ENCODE results near the gene ATP2A2.
"Not testable (repeated sequence)": the region's sequence is repeated elsewhere in the genome, so short reads cannot be mapped to it uniquely, and the experiment has no call there.

ATP2A2 gene

DNA sequence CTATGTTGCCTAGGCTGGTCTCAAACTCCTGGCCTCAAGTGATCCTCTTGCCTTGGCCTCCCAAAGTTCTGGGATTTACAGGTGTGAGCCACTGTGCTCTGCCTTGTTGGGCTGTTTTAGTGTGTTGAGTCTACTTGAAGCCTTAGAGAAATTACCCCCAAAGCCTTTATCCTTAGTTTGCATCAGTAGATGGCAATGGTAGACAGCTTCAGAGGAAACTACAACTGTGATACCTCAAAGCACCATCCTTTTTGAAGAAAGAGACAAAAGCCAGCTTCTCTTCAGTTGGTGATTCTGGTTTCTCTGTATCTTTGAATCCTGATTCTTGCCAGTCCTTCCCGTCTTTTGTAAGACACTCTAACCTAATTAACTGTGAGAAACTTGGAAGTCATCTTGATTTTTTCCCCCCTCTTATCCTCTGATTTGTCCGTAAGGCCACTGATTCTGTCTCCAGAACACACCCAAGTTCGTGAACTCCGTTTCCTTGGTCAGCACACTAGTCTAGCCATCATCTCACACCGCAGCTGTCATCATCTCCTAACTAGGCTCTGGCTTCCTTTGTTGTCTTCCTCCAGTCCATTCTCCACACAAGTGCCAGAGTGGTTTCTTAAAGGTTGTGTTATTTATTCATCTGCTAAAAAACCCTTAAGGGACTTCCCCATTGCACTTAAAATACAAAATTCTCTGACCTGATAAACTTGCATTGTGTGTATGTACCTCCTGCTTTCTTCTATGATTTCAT is 20.2 kb downstream of the ATP2A2 start:
- DNase-seq: no peak

DNA sequence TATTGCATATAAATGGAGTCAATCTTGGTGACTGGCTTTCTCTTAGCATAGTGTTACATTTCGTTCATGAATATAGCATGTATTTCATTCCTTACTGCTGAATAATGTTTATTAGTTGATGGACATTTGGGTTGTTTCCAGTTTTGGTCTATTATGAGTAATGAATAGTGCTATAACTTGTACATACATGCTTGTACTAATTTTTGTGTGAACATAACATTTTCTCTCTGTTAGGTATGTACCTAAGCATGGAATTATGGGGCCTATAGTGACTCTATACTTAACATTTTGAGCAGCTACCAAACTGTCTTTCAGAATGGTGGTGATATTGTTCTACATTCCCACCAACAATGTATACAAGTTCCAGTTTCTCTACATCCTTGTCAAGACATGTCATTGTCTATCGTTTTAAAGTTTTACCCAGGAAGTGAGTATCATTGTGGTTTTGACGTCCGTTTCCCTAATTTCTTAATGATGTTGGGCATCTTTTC is 23.1 kb downstream of the ATP2A2 start:
- DNase-seq: no peak

DNA sequence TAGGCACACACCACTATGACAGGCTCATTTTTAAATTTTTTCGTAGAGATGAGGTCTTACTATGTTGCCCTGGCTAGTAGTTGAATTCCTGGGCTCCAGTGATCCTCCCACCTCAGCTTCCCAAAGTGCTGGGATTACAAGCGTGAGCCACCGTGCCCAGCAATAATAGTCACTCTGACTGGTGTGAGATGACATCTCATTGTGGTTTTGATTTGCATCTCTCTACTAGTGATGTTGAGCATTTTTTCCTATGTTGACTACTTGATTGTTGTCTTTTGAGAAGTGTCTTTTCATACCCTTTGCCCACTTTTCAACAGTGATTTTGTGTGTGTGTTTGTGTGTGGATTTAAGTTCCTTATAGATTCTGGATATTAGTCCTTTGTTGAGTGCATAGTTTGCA is 26.3 kb downstream of the ATP2A2 start:
- no peak for DNase-seq

DNA sequence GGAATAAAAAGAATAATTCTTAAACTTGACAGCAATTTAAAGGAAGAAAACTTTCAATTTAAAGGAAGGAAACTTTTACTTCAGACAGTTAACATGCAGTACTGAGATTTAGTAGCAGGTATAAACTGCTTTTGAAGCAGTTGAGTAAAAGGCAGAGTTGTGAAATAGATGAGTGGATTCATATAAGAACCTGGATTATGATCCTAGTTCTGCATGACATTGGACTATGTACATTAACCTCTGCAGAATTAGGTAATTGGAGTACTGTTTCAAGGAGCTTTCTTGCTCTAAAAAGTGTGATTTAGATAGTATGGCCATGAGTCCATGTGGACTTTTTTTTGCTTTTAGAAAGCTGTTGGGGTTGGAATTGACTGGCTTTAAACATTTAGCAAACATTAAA is 29.7 kb downstream of the ATP2A2 start:
- no peak for DNase-seq

DNA sequence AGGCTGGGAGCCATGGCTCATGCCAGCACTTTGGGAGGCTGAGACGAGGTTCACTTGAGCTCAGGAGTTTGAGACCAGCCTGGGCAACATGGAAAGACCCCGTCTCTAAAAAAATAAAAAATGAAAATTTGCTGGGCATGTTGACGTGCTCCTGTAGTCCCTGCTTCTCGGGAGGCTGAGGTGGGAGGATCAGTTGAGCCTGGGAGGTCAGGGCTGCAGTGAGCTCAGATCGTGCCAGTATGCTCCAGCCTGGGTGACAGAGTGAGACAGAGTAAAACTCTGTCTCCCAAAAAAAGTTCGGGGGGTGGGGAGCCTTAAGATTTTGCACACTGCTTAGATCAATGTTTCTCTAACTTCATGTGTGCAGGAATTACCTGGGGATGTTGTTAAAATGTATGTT is 30.9 kb downstream of the ATP2A2 start:
- no peak for DNase-seq

DNA sequence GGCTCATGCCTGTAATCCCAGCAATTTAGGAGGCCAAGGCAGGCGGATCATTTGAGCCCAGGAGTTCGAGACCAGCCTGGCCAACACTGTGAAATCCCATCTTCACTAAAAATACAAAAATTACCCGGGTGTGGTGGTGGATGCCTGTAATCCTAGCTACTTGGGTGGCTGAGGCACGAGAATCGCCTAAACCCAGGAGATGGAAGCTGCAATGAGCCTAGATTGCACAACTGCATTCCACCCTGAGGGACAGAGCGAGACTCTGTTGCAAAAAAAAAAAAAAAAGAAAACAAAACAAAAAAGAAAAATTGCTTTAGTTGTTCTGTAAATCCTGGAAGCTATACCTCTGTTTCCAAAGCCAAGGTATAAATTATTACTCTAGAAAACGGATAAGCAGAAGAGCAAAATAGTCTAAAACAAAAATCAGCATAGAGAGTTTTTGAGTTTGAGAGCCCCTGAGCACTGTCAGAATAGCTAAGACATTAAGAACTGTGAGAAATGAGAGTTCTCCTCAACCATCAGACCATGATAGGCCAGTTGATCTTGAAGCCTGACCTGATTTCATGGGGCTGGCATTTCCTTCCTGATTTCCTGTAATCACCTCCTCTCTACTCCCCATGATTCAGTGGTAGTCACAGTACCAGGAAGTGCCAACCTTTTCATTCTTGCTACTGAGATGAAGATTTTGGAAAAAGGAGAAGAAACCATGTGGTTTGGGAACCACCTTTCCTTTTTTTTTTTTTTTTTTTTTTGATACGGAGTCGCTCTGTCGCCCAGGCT is 31.7 kb downstream of the ATP2A2 start:
- DNase-seq: no peak

DNA sequence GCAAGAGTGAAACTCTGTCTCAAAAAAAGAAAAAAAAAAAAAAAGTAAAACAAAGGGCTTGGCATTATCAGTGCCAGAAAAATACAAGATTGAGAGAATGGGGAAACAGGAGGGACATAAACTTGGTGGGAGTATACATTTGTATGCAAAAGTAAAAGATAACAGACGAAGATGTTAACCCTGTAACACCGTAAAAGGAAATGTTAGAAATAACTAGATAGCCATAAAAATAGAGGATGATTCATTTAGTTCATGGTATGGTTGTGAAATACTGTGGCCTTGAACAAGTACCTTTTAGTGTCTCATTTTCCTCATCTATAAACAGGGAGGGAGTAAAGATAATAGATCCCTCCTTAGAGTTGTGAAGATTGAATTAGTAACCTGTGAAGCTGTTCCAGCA is 33.3 kb downstream of the ATP2A2 start:
- DNase-seq: no peak

DNA sequence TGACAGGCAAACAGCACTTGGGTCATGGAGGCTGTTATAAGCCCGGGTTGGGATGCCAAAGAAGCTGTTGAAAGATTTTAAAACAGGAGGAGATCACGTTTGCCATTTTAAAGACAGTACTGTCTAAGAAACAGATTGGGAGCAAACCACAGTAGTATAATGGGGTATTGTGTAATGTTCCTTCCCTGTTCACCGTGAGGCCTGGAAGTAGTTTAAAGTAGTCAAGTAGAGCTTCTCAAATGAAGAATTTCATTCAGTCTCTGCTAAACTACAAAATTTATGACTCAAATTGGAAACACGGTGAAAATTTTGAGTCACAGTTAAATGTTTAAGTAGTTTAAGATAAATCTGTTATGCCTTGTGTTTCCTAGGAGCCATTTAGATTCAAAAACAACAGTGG is 35.8 kb downstream of the ATP2A2 start:
- no peak for DNase-seq

DNA sequence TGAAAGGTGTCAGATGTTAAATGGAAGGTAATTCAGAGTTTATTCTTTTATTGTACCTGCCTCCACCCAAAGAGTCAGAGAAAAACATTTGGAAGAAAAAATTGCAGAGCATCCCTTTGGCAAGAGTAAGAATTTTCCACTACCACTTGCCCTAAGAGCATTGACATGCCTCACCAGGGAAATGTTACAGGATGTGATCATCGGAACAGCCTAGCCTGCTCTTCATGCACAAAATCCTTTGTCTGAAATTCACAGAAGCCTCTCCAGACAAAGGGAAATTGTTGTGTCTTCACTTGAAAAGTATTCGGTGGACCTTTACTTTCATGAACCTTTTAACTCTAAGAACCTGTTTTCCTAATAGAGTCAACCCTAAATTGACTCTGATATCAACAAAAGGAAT is 36.9 kb downstream of the ATP2A2 start:
- no peak for DNase-seq

DNA sequence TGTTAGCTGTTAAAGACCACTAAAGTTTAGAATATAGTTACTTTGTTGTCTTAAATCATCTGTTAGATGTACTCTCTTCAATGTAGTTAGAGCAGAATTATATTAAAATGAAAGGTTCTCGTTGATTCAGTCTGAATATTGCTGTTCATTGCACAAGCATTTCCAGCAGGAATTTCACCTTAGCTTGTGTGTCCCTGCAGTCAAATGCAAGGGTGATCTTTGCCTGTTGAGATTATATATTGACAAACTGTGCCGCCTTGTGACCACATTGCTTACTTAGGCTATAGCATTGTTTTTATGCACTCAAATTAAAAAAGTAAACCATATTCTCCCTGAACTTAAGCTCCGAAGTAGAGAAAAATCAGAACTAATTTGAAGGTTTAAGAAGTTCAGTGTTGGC is 39.5 kb downstream of the ATP2A2 start:
- no peak for DNase-seq

DNA sequence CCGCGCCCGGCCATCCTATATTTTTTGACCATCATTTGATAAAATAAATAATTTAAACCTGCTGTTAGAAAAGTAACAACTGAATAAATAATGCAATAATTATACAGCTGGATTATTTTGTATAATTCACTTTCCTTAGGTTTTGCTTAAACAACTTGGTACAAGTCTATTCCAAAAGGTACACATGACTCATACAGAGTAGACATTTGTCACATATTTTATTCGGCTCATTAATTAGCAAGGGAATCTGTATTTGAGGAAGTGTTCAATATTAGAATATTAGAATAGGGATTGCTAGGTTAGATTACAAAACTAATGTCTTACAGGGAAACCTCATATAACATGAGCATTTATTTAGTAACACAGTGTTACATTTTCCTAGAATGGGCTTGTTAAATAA is 48.7 kb downstream of the ATP2A2 start:
- DNase-seq: no peak

DNA sequence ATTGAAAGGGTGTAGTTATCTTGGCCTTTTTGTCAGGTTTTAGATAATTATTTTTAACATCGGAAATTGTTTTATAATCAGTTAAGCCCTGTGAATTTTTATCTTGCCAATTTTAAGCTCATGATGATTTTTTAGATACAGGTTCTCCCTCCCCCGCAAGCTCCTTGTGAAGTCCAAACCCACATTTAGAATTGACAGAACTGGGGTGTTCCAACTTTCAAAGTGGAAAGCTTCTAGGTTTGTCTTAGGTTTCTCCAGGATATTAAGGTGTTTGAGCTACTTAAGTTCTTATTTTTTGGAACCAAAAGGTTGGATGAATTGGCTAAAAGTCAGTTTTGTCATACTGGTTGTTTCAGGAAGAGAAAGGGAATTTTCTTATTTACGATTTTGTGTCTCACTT is 49.1 kb downstream of the ATP2A2 start:
- DNase-seq: no peak

DNA sequence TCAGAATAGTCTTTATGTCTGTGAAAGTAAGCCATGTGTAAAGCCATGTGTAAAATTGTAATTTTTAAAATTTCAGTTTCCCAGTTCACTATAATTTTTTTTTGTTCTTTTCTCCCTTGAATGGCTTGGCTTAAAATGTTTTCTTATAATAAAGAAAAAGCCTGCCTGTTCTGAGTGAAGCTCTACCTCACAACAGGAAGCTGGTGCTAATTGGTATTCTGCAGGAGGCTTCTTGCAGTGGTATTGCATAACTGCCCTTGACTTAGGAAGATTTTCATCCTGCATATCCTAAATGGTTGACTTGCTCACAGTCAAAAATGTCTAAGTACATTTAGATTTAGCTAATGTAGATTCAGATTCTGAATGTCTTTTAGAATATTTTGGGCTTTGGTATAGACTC is 49.5 kb downstream of the ATP2A2 start:
- no peak for DNase-seq

DNA sequence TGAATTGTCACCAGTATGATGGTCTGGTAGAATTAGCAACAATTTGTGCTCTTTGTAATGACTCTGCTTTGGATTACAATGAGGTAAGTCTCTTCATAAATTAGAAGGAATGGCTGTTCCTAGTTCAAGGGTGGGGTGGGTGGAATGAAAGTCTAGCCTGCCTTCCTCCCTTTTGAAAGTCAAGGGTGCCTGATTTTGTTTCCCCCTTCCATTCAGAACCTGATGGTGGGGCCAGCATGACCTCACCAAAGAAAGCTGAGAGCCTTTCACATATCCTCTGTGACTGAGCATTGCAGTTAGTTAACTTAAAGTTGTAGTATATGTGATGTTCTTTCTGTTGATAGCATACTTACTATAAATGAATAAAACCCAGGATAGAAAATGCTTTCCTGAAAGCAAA is 52.2 kb downstream of the ATP2A2 start:
- DNase-seq: no peak

DNA sequence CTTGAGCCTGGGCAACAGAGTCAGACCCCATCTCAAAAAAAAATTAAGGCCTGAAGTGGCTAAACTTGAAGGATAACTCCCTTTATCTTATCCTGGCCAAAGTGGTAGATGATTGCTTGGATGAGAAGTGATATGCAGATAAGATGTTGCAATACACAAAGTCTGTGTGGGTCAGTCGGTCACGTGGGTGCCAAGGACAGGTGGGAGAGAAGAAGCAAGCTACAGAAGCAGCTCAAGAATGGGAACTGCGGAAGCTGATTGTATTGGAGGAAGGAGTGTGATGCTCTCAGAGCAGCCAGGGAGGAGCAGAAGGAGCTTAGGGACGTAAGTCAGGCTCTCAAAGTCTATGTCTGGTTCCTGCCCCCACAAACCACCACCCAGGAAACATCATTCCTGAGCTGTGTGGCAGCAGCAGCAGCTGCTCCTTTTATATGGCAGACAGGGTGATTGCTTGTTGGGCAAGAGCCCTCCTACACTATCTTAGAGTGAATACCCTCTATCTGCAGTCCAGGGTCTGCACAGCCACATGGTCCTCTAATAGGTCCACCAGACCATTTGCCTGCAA is 54.5 kb downstream of the ATP2A2 start:
- DNase-seq: no peak

DNA sequence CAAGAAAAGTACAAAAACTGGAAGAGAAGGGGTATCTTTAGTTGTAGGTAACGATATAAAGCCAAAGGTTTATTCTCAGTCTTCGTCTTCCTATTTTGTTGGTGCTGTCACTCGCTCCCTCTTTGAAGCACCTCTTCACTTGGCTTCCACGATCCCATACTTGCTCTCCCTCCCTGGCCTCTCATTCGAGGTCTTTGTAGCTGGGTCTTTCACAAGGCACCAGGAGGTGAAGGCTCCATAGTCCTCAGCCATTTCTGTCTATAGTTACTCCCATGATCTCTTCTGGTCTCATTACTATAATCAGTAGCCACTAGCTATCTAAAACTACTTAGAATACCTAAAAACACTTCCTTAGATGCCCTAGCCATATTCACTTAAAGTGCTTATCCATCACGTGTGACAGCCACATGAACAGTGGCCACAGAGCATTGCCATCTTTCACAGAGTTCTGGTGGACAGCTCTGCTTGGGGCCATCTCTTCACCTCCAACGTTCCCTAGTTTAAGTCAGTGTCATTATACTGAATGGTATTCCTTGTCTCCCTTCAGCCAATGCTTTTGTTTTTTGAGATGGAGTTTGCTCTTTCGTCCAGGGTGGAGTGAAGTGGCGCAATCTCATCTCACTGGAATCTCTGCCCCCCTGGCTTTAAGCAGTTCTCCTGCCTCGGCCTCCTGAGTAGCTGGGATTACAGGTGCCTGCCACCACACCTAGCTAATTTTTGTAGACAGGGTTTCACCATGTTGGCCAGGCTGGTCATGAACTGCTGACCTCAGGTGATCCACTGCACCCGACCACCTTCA is 57.1 kb downstream of the ATP2A2 start:
- DNase-seq: no peak

DNA sequence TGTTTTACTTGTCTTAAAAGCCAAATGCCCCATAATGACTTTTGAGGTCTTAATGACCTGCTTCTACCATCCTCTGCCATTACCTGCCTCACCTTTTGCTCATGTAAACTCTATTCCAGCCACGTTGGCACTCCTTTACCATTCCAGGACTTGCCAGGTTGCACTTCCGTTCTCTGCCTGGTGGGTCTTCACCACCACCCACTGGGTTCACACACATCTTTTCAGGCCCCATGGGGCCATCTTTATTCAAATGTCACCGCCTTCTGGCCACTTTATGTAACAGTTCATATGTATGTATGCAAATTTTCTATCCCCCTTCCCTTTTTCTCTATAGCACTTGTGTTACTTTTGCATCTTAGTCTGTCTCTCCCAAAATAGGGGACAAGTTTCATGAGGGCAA is 57.7 kb downstream of the ATP2A2 start:
- DNase-seq: no peak

DNA sequence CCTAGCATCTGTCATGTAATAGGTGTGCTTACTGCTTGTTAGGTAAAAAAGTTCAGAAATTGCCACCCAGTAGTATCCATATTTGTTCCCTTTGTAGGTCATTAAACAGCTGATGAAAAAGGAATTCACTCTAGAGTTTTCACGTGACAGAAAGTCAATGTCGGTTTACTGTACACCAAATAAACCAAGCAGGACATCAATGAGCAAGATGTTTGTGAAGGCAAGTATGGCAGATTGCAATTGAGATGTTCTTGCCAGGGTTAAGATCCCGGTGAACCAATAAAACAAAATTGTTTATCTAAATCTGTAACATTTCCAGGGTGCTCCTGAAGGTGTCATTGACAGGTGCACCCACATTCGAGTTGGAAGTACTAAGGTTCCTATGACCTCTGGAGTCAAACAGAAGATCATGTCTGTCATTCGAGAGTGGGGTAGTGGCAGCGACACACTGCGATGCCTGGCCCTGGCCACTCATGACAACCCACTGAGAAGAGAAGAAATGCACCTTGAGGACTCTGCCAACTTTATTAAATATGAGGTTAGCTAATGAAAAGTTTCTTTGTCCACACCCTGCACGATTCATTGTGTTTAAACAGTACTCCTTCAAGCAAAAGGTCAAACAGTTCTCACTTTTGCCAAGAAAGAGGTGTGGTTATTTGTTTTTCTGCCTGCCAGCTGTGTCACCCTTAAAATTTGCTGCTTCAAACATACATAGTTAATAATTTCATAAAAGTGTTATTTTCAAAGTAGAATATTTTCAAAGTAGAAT is 58.3 kb downstream of the ATP2A2 start:
- no peak for DNase-seq

DNA sequence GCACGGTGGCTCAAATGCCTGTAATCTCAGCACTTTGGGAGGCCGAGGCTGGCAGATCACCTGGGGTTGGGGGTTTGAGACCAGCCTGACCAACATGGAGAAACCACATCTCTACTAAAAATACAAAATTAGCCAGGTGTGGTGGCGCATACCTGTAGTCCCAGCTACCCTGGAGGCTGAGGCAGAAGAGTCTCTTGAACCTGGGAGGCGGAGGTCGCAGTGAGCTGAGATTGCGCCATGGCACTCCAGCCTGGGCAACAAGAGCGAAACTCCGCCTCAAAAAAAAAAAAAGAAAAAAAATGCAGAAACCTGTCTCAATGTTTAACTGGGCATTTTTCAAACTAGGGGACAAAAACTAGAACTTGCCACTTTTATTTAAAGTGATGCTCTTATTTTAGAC is 59.2 kb downstream of the ATP2A2 start:
- DNase-seq: not testable (repeated sequence)

DNA sequence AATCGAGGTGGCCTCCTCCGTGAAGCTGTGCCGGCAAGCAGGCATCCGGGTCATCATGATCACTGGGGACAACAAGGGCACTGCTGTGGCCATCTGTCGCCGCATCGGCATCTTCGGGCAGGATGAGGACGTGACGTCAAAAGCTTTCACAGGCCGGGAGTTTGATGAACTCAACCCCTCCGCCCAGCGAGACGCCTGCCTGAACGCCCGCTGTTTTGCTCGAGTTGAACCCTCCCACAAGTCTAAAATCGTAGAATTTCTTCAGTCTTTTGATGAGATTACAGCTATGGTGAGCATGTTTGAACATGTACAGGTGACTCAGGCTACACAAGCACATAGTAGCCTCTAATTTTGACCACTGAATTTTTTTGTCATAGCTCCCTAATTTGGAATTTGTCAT is 59.7 kb downstream of the ATP2A2 start:
- DNase-seq: no peak

DNA sequence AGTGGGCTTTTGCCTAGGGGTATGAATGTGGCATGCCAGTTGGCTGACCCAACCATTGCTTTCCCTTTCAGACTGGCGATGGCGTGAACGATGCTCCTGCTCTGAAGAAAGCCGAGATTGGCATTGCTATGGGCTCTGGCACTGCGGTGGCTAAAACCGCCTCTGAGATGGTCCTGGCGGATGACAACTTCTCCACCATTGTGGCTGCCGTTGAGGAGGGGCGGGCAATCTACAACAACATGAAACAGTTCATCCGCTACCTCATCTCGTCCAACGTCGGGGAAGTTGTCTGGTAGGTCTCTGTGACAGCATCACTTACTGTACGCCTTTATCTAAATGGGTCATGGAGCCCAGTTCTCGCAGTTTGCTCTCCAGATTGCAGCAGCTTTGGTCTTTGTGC is 61.1 kb downstream of the ATP2A2 start:
- DNase-seq: no peak

DNA sequence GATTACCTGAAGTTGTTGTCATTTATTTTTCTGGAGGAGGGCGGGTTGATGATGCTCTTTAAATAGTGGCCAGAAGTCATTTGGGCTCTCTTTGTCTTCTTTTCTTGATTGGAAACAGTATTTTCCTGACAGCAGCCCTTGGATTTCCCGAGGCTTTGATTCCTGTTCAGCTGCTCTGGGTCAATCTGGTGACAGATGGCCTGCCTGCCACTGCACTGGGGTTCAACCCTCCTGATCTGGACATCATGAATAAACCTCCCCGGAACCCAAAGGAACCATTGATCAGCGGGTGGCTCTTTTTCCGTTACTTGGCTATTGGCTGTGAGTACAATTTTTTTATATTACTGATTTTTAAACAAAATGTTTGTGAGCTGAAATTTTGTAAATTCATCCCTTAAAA is 62.1 kb downstream of the ATP2A2 start:
- no peak for DNase-seq

All from stimulated activated CD4-positive, alpha-beta T cell treated with anti-CD3 and anti-CD28 coated beads, Interleukin-4, amount 100 ng/mL, for 1 hour (primary cell).